Cerebellar nuclear complex (tissue), 1 donor: ENCODE measurements around the gene LGR6.
"Not testable (repeated sequence)": the region's sequence is repeated elsewhere in the genome, so short reads cannot be mapped to it uniquely, and the experiment has no call there.

ENCODE experiments used
- DNase-seq, 2 experiments: peaks; one replicate each; lab custom pipeline; 2025; lab: John Stamatoyannopoulos, UW

Gene LGR6

GRCh38 chr1:202242080-202242419 is 48.5 kb downstream of the LGR6 start:
- DNase-seq, result no peak

GRCh38 chr1:202243006-202243405 is 49.4 kb downstream of the LGR6 start:
- no peak for DNase-seq

GRCh38 chr1:202244841-202245261 is 51.3 kb downstream of the LGR6 start:
- DNase-seq, result no peak

GRCh38 chr1:202245391-202245790 is 51.8 kb downstream of the LGR6 start:
- no peak for DNase-seq

GRCh38 chr1:202247104-202247503 is 53.5 kb downstream of the LGR6 start:
- no peak for DNase-seq

- no peak for DNase-seq
These were observed 54.5 kb downstream of the LGR6 start for GRCh38 chr1:202247837-202248795.

- no peak for DNase-seq
These were observed 55.3 kb downstream of the LGR6 start for GRCh38 chr1:202248861-202249260.

GRCh38 chr1:202249436-202249835 is 55.8 kb downstream of the LGR6 start:
- no peak for DNase-seq

- no peak for DNase-seq
These were observed 56.2 kb downstream of the LGR6 start for GRCh38 chr1:202249846-202250245.

- no peak for DNase-seq
These were observed 57.4 kb downstream of the LGR6 start for GRCh38 chr1:202250982-202251381.

- no peak for DNase-seq
These were observed 58.0 kb downstream of the LGR6 start for GRCh38 chr1:202251424-202252256.

GRCh38 chr1:202252271-202252670 is 58.7 kb downstream of the LGR6 start:
- DNase-seq, result no peak

- no peak for DNase-seq
These were observed 61.1 kb downstream of the LGR6 start for GRCh38 chr1:202254454-202255252.

GRCh38 chr1:202255343-202255742 is 61.7 kb downstream of the LGR6 start:
- DNase-seq, result no peak

GRCh38 chr1:202259705-202260104 is 66.1 kb downstream of the LGR6 start:
- DNase-seq, result no peak

- DNase-seq, result not testable (repeated sequence)
These were observed 67.8 kb downstream of the LGR6 start for GRCh38 chr1:202261209-202261958.

- no peak for DNase-seq
These were observed 70.0 kb downstream of the LGR6 start for GRCh38 chr1:202263628-202264027.

GRCh38 chr1:202264300-202264699 is 70.7 kb downstream of the LGR6 start:
- DNase-seq, result no peak

- DNase-seq, result no peak
These were observed 71.1 kb downstream of the LGR6 start for GRCh38 chr1:202264726-202265125.

GRCh38 chr1:202266061-202266765 is 72.6 kb downstream of the LGR6 start:
- no peak for DNase-seq

- DNase-seq, result no peak
These were observed 74.4 kb downstream of the LGR6 start for GRCh38 chr1:202268032-202268431.
